Measurements from ENCODE around the gene SRCIN1.

- TF ChIP-seq POLR2AphosphoS5 (IDR thresholded peaks at IDR 0.05; ENCODE audit: low read depth, low read length) (no peak), TAF1 (IDR thresholded peaks at IDR 0.05; ENCODE audit: borderline replicate concordance, insufficient read depth, low read length) (no peak), SIN3A (IDR thresholded peaks at IDR 0.05; ENCODE audit: borderline replicate concordance, insufficient read depth, low read length) (no peak), FOXP2 (optimal IDR thresholded peaks at IDR 0.05; ENCODE audit: borderline replicate concordance, extremely low read depth, extremely low read length, insufficient read depth) (peak; percentile 37)
- TF ChIP-seq, protein P1, sequence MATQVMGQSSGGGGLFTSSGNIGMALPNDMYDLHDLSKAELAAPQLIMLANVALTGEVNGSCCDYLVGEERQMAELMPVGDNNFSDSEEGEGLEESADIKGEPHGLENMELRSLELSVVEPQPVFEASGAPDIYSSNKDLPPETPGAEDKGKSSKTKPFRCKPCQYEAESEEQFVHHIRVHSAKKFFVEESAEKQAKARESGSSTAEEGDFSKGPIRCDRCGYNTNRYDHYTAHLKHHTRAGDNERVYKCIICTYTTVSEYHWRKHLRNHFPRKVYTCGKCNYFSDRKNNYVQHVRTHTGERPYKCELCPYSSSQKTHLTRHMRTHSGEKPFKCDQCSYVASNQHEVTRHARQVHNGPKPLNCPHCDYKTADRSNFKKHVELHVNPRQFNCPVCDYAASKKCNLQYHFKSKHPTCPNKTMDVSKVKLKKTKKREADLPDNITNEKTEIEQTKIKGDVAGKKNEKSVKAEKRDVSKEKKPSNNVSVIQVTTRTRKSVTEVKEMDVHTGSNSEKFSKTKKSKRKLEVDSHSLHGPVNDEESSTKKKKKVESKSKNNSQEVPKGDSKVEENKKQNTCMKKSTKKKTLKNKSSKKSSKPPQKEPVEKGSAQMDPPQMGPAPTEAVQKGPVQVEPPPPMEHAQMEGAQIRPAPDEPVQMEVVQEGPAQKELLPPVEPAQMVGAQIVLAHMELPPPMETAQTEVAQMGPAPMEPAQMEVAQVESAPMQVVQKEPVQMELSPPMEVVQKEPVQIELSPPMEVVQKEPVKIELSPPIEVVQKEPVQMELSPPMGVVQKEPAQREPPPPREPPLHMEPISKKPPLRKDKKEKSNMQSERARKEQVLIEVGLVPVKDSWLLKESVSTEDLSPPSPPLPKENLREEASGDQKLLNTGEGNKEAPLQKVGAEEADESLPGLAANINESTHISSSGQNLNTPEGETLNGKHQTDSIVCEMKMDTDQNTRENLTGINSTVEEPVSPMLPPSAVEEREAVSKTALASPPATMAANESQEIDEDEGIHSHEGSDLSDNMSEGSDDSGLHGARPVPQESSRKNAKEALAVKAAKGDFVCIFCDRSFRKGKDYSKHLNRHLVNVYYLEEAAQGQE (IDR thresholded peaks at IDR 0.05; ENCODE audit: insufficient read depth in 1 of 2, low read depth in 2 of 2, low read length in 2 of 2), result no peak
These were observed 7.2 kb downstream of the SRCIN1 start for GRCh38 chr17:38598536-38598935.
